ENCODE measurements around the gene SGCA. TPM values are rescaled to one million over a fixed set of nuclear protein-coding genes. Genes with fewer than 3 reads are reported as not detected.

Gene SGCA
- total and polyA plus RNA-seq, 9 of the 15 experiments (the other 6 are each of a cell fraction or from before 2014, with no cell fraction given), result not detected

GRCh38 chr17:50153650-50154575, 11.9 kb upstream of the SGCA start (continued):
- TF ChIP-seq, protein P1, sequence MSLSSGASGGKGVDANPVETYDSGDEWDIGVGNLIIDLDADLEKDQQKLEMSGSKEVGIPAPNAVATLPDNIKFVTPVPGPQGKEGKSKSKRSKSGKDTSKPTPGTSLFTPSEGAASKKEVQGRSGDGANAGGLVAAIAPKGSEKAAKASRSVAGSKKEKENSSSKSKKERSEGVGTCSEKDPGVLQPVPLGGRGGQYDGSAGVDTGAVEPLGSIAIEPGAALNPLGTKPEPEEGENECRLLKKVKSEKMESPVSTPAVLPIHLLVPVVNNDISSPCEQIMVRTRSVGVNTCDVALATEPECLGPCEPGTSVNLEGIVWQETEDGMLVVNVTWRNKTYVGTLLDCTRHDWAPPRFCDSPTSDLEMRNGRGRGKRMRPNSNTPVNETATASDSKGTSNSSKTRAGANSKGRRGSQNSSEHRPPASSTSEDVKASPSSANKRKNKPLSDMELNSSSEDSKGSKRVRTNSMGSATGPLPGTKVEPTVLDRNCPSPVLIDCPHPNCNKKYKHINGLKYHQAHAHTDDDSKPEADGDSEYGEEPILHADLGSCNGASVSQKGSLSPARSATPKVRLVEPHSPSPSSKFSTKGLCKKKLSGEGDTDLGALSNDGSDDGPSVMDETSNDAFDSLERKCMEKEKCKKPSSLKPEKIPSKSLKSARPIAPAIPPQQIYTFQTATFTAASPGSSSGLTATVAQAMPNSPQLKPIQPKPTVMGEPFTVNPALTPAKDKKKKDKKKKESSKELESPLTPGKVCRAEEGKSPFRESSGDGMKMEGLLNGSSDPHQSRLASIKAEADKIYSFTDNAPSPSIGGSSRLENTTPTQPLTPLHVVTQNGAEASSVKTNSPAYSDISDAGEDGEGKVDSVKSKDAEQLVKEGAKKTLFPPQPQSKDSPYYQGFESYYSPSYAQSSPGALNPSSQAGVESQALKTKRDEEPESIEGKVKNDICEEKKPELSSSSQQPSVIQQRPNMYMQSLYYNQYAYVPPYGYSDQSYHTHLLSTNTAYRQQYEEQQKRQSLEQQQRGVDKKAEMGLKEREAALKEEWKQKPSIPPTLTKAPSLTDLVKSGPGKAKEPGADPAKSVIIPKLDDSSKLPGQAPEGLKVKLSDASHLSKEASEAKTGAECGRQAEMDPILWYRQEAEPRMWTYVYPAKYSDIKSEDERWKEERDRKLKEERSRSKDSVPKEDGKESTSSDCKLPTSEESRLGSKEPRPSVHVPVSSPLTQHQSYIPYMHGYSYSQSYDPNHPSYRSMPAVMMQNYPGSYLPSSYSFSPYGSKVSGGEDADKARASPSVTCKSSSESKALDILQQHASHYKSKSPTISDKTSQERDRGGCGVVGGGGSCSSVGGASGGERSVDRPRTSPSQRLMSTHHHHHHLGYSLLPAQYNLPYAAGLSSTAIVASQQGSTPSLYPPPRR (CRISPR knock-in tag; IDR thresholded peaks at IDR 0.05; ENCODE audit: borderline replicate concordance), result no peak
- TF ChIP-seq ZNF3 (CRISPR knock-in tag; IDR thresholded peaks at IDR 0.05), result no peak
- TF ChIP-seq, protein P2, sequence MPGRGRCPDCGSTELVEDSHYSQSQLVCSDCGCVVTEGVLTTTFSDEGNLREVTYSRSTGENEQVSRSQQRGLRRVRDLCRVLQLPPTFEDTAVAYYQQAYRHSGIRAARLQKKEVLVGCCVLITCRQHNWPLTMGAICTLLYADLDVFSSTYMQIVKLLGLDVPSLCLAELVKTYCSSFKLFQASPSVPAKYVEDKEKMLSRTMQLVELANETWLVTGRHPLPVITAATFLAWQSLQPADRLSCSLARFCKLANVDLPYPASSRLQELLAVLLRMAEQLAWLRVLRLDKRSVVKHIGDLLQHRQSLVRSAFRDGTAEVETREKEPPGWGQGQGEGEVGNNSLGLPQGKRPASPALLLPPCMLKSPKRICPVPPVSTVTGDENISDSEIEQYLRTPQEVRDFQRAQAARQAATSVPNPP (IDR thresholded peaks at IDR 0.05; ENCODE audit: borderline replicate concordance, insufficient read depth, insufficient read length), result no peak
- TF ChIP-seq ZNF12 (CRISPR knock-in tag; IDR thresholded peaks at IDR 0.05), result no peak
- TF ChIP-seq ZNF354B (CRISPR knock-in tag; IDR thresholded peaks at IDR 0.05), result no peak
- TF ChIP-seq NR2C2 (CRISPR knock-in tag; IDR thresholded peaks at IDR 0.05), result no peak
- 0 out of 2 replicates have a peak, but pooled peaks have one; percentile 39 for TF ChIP-seq NR2C2 (tag; IDR thresholded peaks at IDR 0.05)
- TF ChIP-seq RNF219 (CRISPR knock-in tag; IDR thresholded peaks at IDR 0.05), result no peak
- TF ChIP-seq, protein P3, sequence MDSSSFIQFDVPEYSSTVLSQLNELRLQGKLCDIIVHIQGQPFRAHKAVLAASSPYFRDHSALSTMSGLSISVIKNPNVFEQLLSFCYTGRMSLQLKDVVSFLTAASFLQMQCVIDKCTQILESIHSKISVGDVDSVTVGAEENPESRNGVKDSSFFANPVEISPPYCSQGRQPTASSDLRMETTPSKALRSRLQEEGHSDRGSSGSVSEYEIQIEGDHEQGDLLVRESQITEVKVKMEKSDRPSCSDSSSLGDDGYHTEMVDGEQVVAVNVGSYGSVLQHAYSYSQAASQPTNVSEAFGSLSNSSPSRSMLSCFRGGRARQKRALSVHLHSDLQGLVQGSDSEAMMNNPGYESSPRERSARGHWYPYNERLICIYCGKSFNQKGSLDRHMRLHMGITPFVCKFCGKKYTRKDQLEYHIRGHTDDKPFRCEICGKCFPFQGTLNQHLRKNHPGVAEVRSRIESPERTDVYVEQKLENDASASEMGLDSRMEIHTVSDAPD (CRISPR knock-in tag; IDR thresholded peaks at IDR 0.05), result no peak
- TF ChIP-seq PHB (CRISPR knock-in tag; IDR thresholded peaks at IDR 0.05), result no peak
- no peak for TF ChIP-seq YY1 (IDR thresholded peaks at IDR 0.05; ENCODE audit: borderline replicate concordance in 1 of 3, control insufficient read depth in 1 of 3, extremely low read depth in 1 of 3, insufficient read depth in 3 of 3, insufficient read length in 1 of 3, insufficient replicate concordance in 2 of 3, low read depth in 1 of 3, low read length in 2 of 3)
- peak; percentile 89 for TF ChIP-seq ARID1B (IDR thresholded peaks at IDR 0.05)
- TF ChIP-seq ZNF75A (CRISPR knock-in tag; IDR thresholded peaks at IDR 0.05), result no peak
- no peak for TF ChIP-seq ASH1L (IDR thresholded peaks at IDR 0.05; ENCODE audit: borderline replicate concordance, low read depth, partially characterized antibody)
- TF ChIP-seq CEBPG (CRISPR knock-in tag; IDR thresholded peaks at IDR 0.05), result no peak
- TF ChIP-seq CEBPG (tag; conservative IDR thresholded peaks at IDR 0.05 in 1 of 2, IDR thresholded peaks at IDR 0.05 in 1 of 2), result no peak
